Endothelial cell of umbilical vein (primary cell): Measurements from ENCODE around the gene CACTIN. TPM values are rescaled to one million over a fixed set of nuclear protein-coding genes. Genes with fewer than 3 reads are reported as not detected.

Source experiments
- BruUV-seq: library from RNA; stranded (reverse); fragments of 400-500 nt; replicated peaks from 2 replicates; lab custom pipeline; 2021; lab: Mats Ljungman, UMichigan
- CTCF ChIA-PET: fragments of 300-600, 350-600 bp; sonication (Branson Sonifier 250); formaldehyde crosslinking; loops from one replicate; lab custom pipeline; 2021; ENCODE audit warnings: antibody characterized with exemption, inconsistent platforms; lab: Charles Lee
- POLR2A ChIA-PET: fragments of 300-600, 350-600 bp; sonication (Branson Sonifier 250); formaldehyde crosslinking; loops from one replicate; lab custom pipeline; 2021; ENCODE audit warnings: antibody characterized with exemption, inconsistent platforms; lab: Charles Lee
- DNase-seq: peaks from one replicate; pipeline ENCODE4 v3.0.0-alpha.2; 2011; ENCODE audit warnings: low read depth, low spot score
- FAIRE-seq: peaks from 2 replicates; lab custom pipeline; 2011; peaks lifted over from hg19 to GRCh38; lab: Jason Lieb, UNC
- H2AFZ ChIP-seq: 2 replicates; pipeline ENCODE4 v1.6.0; 2012; ENCODE audit warnings: low read depth, low read length, control low read depth, inconsistent platforms
- H3K27ac ChIP-seq: 2 replicates; pipeline ENCODE4 v1.5.1; 2011; ENCODE audit warnings: low read depth, mild to moderate bottlenecking, control low read depth, low read length, moderate library complexity; ENCODE audit not compliant: insufficient read depth
- H3K27me3 ChIP-seq, 2 experiments: 2 replicates each; pipeline versions ENCODE4 v1.6.0 to v1.6.1; 2011; ENCODE audit warnings: low read length in 2 of 2, mixed read lengths in 1 of 2; ENCODE audit not compliant: control insufficient read depth in 2 of 2, insufficient read depth in 2 of 2
- H3K36me3 ChIP-seq, 2 experiments: 2 replicates in 1 of 2; 3 replicates in 1 of 2; pipeline ENCODE4 v1.5.1; 2011; ENCODE audit warnings: low read length in 2 of 2, mild to moderate bottlenecking in 1 of 2, moderate library complexity in 1 of 2; ENCODE audit not compliant: control insufficient read depth in 2 of 2, insufficient read depth in 2 of 2; ENCODE audit errors: extremely low read depth in 1 of 2
- H3K4me1 ChIP-seq: 3 replicates; pipeline ENCODE4 v1.5.1; 2011; ENCODE audit warnings: mild to moderate bottlenecking, low read length; ENCODE audit not compliant: control insufficient read depth, insufficient read depth; ENCODE audit errors: extremely low read depth
- H3K4me2 ChIP-seq: 2 replicates; pipeline ENCODE4 v1.6.1; 2011; ENCODE audit warnings: low read length, control low read depth, mixed read lengths; ENCODE audit not compliant: insufficient read depth
- H3K4me3 ChIP-seq, 3 experiments: fragments of 200-600 bp in 1 of 3; sonication (generic), shearing (Covaris generic) in 1 of 3; replicated peaks in 1 of 3; 2 replicates each; pipeline ENCODE4 v1.5.1; 2011 to 2016; ENCODE audit warnings: control low read depth in 3 of 3, low read length in 3 of 3, mild to moderate bottlenecking in 2 of 3, inconsistent platforms in 1 of 3, low read depth in 1 of 3, moderate library complexity in 1 of 3; ENCODE audit not compliant: insufficient read depth in 1 of 3
- H3K79me2 ChIP-seq: 2 replicates; pipeline ENCODE4 v1.6.0; 2012; ENCODE audit warnings: low read length, inconsistent platforms; ENCODE audit not compliant: control insufficient read depth, insufficient read depth
- H3K9ac ChIP-seq: replicated peaks from 2 replicates; pipeline ENCODE3; 2011; ENCODE audit warnings: low read length, control low read depth; ENCODE audit not compliant: insufficient read depth; ENCODE audit errors: extremely low read depth
- H3K9me1 ChIP-seq: replicated peaks from 3 replicates; pipeline ENCODE4 v1.6.0; 2011; ENCODE audit warnings: mild to moderate bottlenecking, low read length; ENCODE audit not compliant: control insufficient read depth, insufficient read depth; ENCODE audit errors: extremely low read depth
- H3K9me3 ChIP-seq: replicated peaks from 2 replicates; pipeline ENCODE4 v1.5.1; 2012; ENCODE audit warnings: low read length, inconsistent platforms; ENCODE audit not compliant: control insufficient read depth, insufficient read depth
- H4K20me1 ChIP-seq: replicated peaks from 2 replicates; pipeline ENCODE3; 2011; ENCODE audit warnings: mild to moderate bottlenecking, low read length; ENCODE audit not compliant: control insufficient read depth, insufficient read depth; ENCODE audit errors: extremely low read depth
- EZH2 ChIP-seq: IDR thresholded peaks from 2 replicates; pipeline ENCODE4 v1.6.1; 2012; ENCODE audit warnings: borderline replicate concordance, low read depth, mild to moderate bottlenecking, moderate library complexity, low read length, inconsistent platforms; ENCODE audit not compliant: severe bottlenecking
- FOS ChIP-seq: IDR thresholded peaks from 2 replicates; pipeline ENCODE4 v1.6.1; 2011; ENCODE audit warnings: mild to moderate bottlenecking, low read length, moderate library complexity, borderline replicate concordance; ENCODE audit not compliant: insufficient read depth
- GATA2 ChIP-seq: IDR thresholded peaks from 2 replicates; pipeline ENCODE4 v1.7.0; 2011; ENCODE audit warnings: low read depth, mild to moderate bottlenecking, moderate library complexity, mixed read lengths, low read length; ENCODE audit not compliant: insufficient read length, insufficient read depth
- JUN ChIP-seq: IDR thresholded peaks from 2 replicates; pipeline ENCODE4 v1.6.1; 2011; ENCODE audit warnings: borderline replicate concordance, low read depth; ENCODE audit not compliant: insufficient read length, insufficient read depth
- MYC ChIP-seq: IDR thresholded peaks from one replicate; pipeline ENCODE4 v1.6.1; 2011; ENCODE audit warnings: mild to moderate bottlenecking, low read depth, low read length
- POLR2A ChIP-seq: IDR thresholded peaks from 2 replicates; pipeline ENCODE4 v1.6.1; 2012; ENCODE audit warnings: low read depth, mild to moderate bottlenecking, control low read depth, low read length
- POLR2AphosphoS5 ChIP-seq: IDR thresholded peaks from 2 replicates; pipeline ENCODE4 v1.6.1; 2012; ENCODE audit warnings: low read depth, mild to moderate bottlenecking, control low read depth, low read length, moderate library complexity; ENCODE audit not compliant: insufficient read depth
- dilution Hi-C: fragments of 300-500 bp; cut with MboI; formaldehyde crosslinking; loops from one replicate; pipeline ENCODE4 v1.15.0; 2019; ENCODE audit warnings: low sequenced_read_pairs; ENCODE audit not compliant: extremely low pct_ligation_motif_present
- intact Hi-C: fragments of 100-400 bp; cut with micrococcal nuclease; formaldehyde crosslinking; loops from one replicate; pipeline ENCODE4 v1.10.0; 2022
- polyA plus RNA-seq, 4 experiments: library from polyadenylated mRNA; depleted of rRNA in 3 of 4; stranded (reverse) in 3 of 4; unstranded in 1 of 4; fragments of >200 nt; gene quantifications; 2 replicates each; pipeline versions ENCODE4 v1.2.1 to v1.2.3, GENCODE V29; 2011 to 2012; ENCODE audit warnings: missing spikeins in 1 of 4
- total RNA-seq: library from RNA; stranded (reverse); gene quantifications from 2 replicates; pipeline ENCODE4 v1.2.3, GENCODE V29; 2021
- TF ChIP-seq, protein P1 (sequence below): IDR thresholded peaks from 2 replicates; pipeline ENCODE4 v1.6.1; 2011; ENCODE audit not compliant: insufficient read depth, insufficient read length
- TF ChIP-seq, protein P2 (sequence below), 2 donors: IDR thresholded peaks; 1 replicate in 1 of 2; 2 replicates in 1 of 2; pipeline ENCODE4 v1.5.1; 2011; ENCODE audit warnings: low read length in 2 of 2, mild to moderate bottlenecking in 2 of 2, moderate library complexity in 2 of 2, control low read depth in 1 of 2, inconsistent platforms in 1 of 2, low read depth in 1 of 2; ENCODE audit not compliant: insufficient read depth in 1 of 2; ENCODE audit errors: extremely low read depth in 1 of 2

CACTIN gene
- total and polyA plus RNA-seq, 2 donors (not counting 3 experiments of a cell fraction or from before 2014, with no cell fraction given) = 29.7 to 36.1 TPM

DNA sequence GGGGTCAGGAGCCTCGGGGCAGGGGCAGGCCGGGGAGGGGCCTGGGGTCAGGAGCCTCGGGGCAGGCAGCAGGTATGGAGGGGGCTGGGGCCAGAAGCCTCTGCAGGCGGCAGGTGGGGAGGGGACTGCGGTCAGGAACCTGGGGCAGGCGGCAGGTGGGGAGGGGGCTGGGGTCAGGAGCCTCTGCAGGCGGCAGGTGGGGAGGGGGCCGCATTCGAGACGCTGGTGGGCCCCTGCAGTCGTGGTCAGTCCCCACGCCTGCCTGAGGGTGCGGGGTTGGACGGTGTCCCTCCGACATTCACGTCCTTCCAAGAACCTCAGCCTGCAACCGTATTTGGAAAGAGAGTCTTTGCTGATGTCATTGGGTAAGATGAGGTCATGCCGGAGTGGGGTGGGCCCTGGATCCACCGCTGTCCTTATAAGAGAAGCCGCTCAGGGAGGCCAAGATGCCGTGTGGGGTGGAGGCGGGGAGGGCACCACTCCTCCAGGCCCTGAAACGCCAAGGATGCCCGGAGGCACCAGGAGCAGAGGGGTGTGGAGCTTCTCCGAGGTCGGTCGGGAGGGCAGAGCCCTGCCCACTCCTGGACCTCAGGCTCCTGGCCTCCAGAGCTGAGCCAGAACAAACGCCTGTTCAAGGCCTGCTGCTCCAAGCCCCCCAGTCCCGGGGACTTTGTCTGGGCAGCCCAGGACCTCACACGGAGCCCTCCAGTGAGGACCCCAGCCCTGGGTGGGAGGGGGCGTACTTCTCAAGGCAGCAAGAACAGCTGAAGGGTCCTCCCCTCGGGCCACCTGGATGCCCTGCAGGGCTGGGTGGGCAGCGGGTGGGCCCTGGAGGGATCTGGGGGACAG lies 43.6 kb upstream of the CACTIN start:
- DNase-seq = peak; percentile 85
- ChIA-PET CTCF (interaction anchor here (1.4 to 7.6 kb wide), 3 partner anchors 21 to 30 kb away, joined by 3 to 66 read pairs (median 25); partner anchors contain the start of gene PIP5K1C), POLR2A (interaction anchor here (0.7 to 2.0 kb wide), 5 partner anchors 12 to 332 kb away, joined by 3 to 8 read pairs (median 6); no protein-coding TSS in a partner anchor)
- no peaks in the 10 kb centered on the region for H3K36me3 ChIP-seq
- H3K27ac ChIP-seq = peak overlapping the region; percentile 98
- H3K4me1 ChIP-seq = peaks cover 28% of the 10 kb centered on the region
- H3K79me2 ChIP-seq = peaks cover 8% of the 10 kb centered on the region
- BruUV-seq = TSS peak; percentile 73
- H3K4me2 ChIP-seq = peak overlapping the region; percentile 58
- H4K20me1 ChIP-seq = no peaks in the 10 kb centered on the region
- H3K9me1 ChIP-seq = no peaks in the 10 kb centered on the region
- dilution Hi-C loops = no loop called here
- peak overlapping the region; percentile 87 for H3K9ac ChIP-seq
- no peak overlapping the region for H2AFZ ChIP-seq
- H3K9me3 ChIP-seq = no peaks in the 10 kb centered on the region
- no peaks in the 10 kb centered on the region for H3K27me3 ChIP-seq
- TF ChIP-seq JUN = peak; percentile 75
- peak; percentile 49 for TF ChIP-seq POLR2AphosphoS5
- TF ChIP-seq, protein P1, sequence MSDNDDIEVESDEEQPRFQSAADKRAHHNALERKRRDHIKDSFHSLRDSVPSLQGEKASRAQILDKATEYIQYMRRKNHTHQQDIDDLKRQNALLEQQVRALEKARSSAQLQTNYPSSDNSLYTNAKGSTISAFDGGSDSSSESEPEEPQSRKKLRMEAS = no peak
- TF ChIP-seq EZH2 = no peak
- no peak for TF ChIP-seq GATA2
- TF ChIP-seq POLR2A = peak; percentile 49
- TF ChIP-seq FOS = no peak
- TF ChIP-seq, protein P2, sequence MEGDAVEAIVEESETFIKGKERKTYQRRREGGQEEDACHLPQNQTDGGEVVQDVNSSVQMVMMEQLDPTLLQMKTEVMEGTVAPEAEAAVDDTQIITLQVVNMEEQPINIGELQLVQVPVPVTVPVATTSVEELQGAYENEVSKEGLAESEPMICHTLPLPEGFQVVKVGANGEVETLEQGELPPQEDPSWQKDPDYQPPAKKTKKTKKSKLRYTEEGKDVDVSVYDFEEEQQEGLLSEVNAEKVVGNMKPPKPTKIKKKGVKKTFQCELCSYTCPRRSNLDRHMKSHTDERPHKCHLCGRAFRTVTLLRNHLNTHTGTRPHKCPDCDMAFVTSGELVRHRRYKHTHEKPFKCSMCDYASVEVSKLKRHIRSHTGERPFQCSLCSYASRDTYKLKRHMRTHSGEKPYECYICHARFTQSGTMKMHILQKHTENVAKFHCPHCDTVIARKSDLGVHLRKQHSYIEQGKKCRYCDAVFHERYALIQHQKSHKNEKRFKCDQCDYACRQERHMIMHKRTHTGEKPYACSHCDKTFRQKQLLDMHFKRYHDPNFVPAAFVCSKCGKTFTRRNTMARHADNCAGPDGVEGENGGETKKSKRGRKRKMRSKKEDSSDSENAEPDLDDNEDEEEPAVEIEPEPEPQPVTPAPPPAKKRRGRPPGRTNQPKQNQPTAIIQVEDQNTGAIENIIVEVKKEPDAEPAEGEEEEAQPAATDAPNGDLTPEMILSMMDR (IDR thresholded peaks at IDR 0.05; ENCODE audit: extremely low read depth in 1 of 2, insufficient read depth in 1 of 2, low read depth in 1 of 2, low read length in 2 of 2) = no peak
- TF ChIP-seq MYC = no peak
- no peak for FAIRE-seq
- H3K4me3 ChIP-seq = peak overlapping the region in 1 of 3 experiments; percentile 15
- intact Hi-C loops = loop anchor here (5.0 kb wide), 1 partner anchor 98 kb away; the partner anchor contains the start of gene HMG20B
